Panc1 (cell line): Measurements from ENCODE around the gene ANO4. TPM values are rescaled to one million over a fixed set of nuclear protein-coding genes. Genes with fewer than 3 reads are reported as not detected.

ENCODE experiments used
- ATAC-seq: fragments of 200-7000 bp; cut with Tn5 transposase; 2 replicates; pipeline ENCODE4 v1.9.1; 2020; ENCODE audit warnings: mild to moderate bottlenecking, moderate library complexity
- BruUV-seq: library from RNA; stranded (reverse); fragments of 400-500 nt; replicated peaks from 2 replicates; lab custom pipeline; 2021; lab: Mats Ljungman, UMichigan
- CTCF ChIA-PET: fragments of 300-600 bp; sonication (Branson Sonifier 250); formaldehyde crosslinking; loops from one replicate; lab custom pipeline; 2022; ENCODE audit warnings: antibody characterized with exemption; lab: Charles Lee
- POLR2A ChIA-PET: fragments of 300-600 bp; sonication (Branson Sonifier 250); formaldehyde crosslinking; loops from one replicate; lab custom pipeline; 2022; ENCODE audit warnings: antibody characterized with exemption; lab: Charles Lee
- DNase-seq: peaks from one replicate; pipeline ENCODE4 v3.0.0-alpha.2; 2010; ENCODE audit warnings: low read depth, low spot score
- H3K27ac ChIP-seq: 2 replicates; pipeline ENCODE4 v1.5.1; 2011; ENCODE audit warnings: mild to moderate bottlenecking, low read length, inconsistent platforms
- H3K27me3 ChIP-seq: fragments of 200-500 bp; sonication (Bioruptor generic); 2 replicates; pipeline ENCODE4 v1.6.0; 2014; ENCODE audit warnings: low read length, inconsistent platforms; ENCODE audit not compliant: control insufficient read depth, insufficient read depth
- H3K36me3 ChIP-seq: fragments of 200-500 bp; sonication (Bioruptor generic); 2 replicates; pipeline ENCODE4 v1.5.1; 2014; ENCODE audit warnings: inconsistent platforms, mild to moderate bottlenecking, low read length, moderate library complexity; ENCODE audit not compliant: control insufficient read depth, insufficient read depth
- H3K4me1 ChIP-seq: 2 replicates; pipeline ENCODE4 v1.5.1; 2011; ENCODE audit warnings: inconsistent platforms, mild to moderate bottlenecking, low read length, moderate library complexity; ENCODE audit not compliant: control insufficient read depth, insufficient read depth
- H3K4me3 ChIP-seq, 2 experiments: 2 replicates each; pipeline ENCODE4 v1.5.1; 2011 to 2012; ENCODE audit warnings: low read depth in 2 of 2, low read length in 2 of 2, mild to moderate bottlenecking in 2 of 2, inconsistent platforms in 1 of 2, moderate library complexity in 1 of 2
- H3K9me3 ChIP-seq: fragments of 200-500 bp; sonication (Bioruptor generic); 2 replicates; pipeline ENCODE4 v1.5.1; 2014; ENCODE audit warnings: low read depth, mild to moderate bottlenecking, inconsistent platforms, low read length, moderate library complexity; ENCODE audit not compliant: control insufficient read depth, insufficient read depth
- CTCF ChIP-seq: fragments of 450-650 bp; IDR thresholded peaks from 2 replicates; pipeline ENCODE4 v1.5.1; 2017; ENCODE audit warnings: mild to moderate bottlenecking
- POLR2AphosphoS5 ChIP-seq: IDR thresholded peaks from 2 replicates; pipeline ENCODE4 v1.6.1; 2012; ENCODE audit warnings: mild to moderate bottlenecking, low read depth, low read length, moderate library complexity
- REST ChIP-seq, 2 experiments: IDR thresholded peaks; 2 replicates each; pipeline ENCODE4 v1.6.1; 2011 to 2012; ENCODE audit warnings: low read depth in 2 of 2, control low read depth in 1 of 2, low read length in 1 of 2, mild to moderate bottlenecking in 1 of 2, moderate library complexity in 1 of 2; ENCODE audit not compliant: insufficient read depth in 1 of 2
- SIN3A ChIP-seq: IDR thresholded peaks from 2 replicates; pipeline ENCODE4 v1.6.1; 2012; ENCODE audit warnings: low read depth, mild to moderate bottlenecking, low read length, moderate library complexity, borderline replicate concordance; ENCODE audit not compliant: insufficient read depth
- TCF7L2 ChIP-seq: IDR thresholded peaks from 2 replicates; pipeline ENCODE4 v1.6.1; 2011; ENCODE audit warnings: mild to moderate bottlenecking, low read depth, low read length, inconsistent platforms
- in situ Hi-C: cut with HindIII; loops from 2 replicates; pipeline ENCODE4 v1.10.0; 2016; ENCODE audit warnings: low sequenced_read_pairs, low pct_unique_long_range_greater_than_20kb
- intact Hi-C: fragments of 100-400 bp; cut with micrococcal nuclease; formaldehyde crosslinking; loops from one replicate; pipeline ENCODE4 v1.10.0; 2022; ENCODE audit not compliant: unreplicated experiment
- total RNA-seq: library from RNA; stranded (reverse); gene quantifications from one replicate; pipeline ENCODE4 v1.2.1, GENCODE V29; 2021; ENCODE audit not compliant: unreplicated experiment

Gene ANO4
- total RNA-seq, 1 experiment from 2014 or later, result not detected

GRCh38 chr12:100976735-100977134, 182.2 kb downstream of the ANO4 start:
- Histone ChIP-seq H3K36me3 (no peaks in the 10 kb centered on the region), H3K9me3 (no peaks in the 10 kb centered on the region), H3K27me3 (no peaks in the 10 kb centered on the region), H3K4me1 (no peaks in the 10 kb centered on the region), H3K4me3 (no peak overlapping the region), H3K27ac (no peak overlapping the region)
- ATAC-seq, result no peak
- intact Hi-C loops, result no loop called here
- DNase-seq, result no peak
- in situ Hi-C loops, result no loop called here
- TF ChIP-seq SIN3A (no peak), REST (IDR thresholded peaks at IDR 0.05; ENCODE audit: insufficient read depth in 1 of 2, low read depth in 2 of 2, low read length in 1 of 2) (no peak), TCF7L2 (no peak), CTCF (no peak), POLR2AphosphoS5 (no peak)
- POLR2A ChIA-PET, result no interaction called here
- CTCF ChIA-PET, result no interaction called here
- no TSS peak for BruUV-seq

- BruUV-seq, result no TSS peak
- DNase-seq (no peak), ATAC-seq (no peak)
- intact Hi-C loops, result no loop called here
- CTCF ChIA-PET, result no interaction called here
- Histone ChIP-seq H3K9me3 (no peaks in the 10 kb centered on the region), H3K4me1 (no peaks in the 10 kb centered on the region), H3K27ac (no peak overlapping the region), H3K27me3 (no peaks in the 10 kb centered on the region), H3K36me3 (no peaks in the 10 kb centered on the region), H3K4me3 (no peak overlapping the region)
- in situ Hi-C loops, result no loop called here
- POLR2A ChIA-PET, result no interaction called here
- TF ChIP-seq CTCF, result no peak
- no peak for TF ChIP-seq REST (IDR thresholded peaks at IDR 0.05; ENCODE audit: insufficient read depth in 1 of 2, low read depth in 2 of 2, low read length in 1 of 2)
- TF ChIP-seq POLR2AphosphoS5, result no peak
- TF ChIP-seq TCF7L2, result no peak
- no peak for TF ChIP-seq SIN3A
These were observed 186.3 kb downstream of the ANO4 start for GRCh38 chr12:100980856-100981255.
